Gastroesophageal sphincter (tissue), 3 donors: ENCODE data around the gene ZP1.

Experiments used
- EP300 ChIP-seq: sonication (generic); formaldehyde crosslinking; IDR thresholded peaks from one replicate; pipeline ENCODE4 v1.6.1; 2017; ENCODE audit warnings: antibody characterized with exemption, mild to moderate bottlenecking
- POLR2A ChIP-seq, 2 donors: fragments of 450-650 bp; IDR thresholded peaks; one replicate each; pipeline ENCODE4 v1.6.1; 2017; ENCODE audit warnings: antibody characterized with exemption in 2 of 2, mild to moderate bottlenecking in 2 of 2, moderate library complexity in 1 of 2
- POLR2AphosphoS5 ChIP-seq: sonication (generic); formaldehyde crosslinking; IDR thresholded peaks from one replicate; pipeline ENCODE4 v1.6.1; 2017; ENCODE audit warnings: antibody characterized with exemption
- TF ChIP-seq, protein P1 (sequence below), 4 experiments: fragments of 200-600 bp in 2 of 4; fragments of 450-650 bp in 2 of 4; sonication (generic) in 1 of 4; IDR thresholded peaks; one replicate each; pipeline ENCODE4 v1.5.1; 2017 to 2019; ENCODE audit warnings: antibody characterized with exemption in 4 of 4, mild to moderate bottlenecking in 2 of 4, moderate library complexity in 2 of 4

DNA sequence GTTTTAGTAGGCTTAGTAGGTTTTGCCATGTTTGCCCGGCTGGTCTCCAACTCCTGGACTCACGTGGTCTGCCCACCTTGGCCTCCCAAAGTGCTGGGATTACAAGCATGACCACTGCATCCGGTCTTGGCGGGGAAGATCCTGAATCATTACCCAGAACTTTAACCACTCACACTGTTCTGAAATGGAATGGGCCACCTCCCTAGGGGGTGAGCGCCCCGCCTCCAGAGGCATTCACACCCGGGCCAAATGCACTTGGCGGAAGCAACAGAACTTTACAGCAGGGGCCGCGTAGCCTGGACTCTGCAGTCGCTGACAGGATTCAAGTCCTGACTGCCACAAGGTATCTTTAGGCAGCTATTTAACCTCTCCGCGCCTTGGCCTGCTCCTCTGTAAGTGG lies 20.1 kb upstream of the ZP1 start:
- TF ChIP-seq, protein P1, sequence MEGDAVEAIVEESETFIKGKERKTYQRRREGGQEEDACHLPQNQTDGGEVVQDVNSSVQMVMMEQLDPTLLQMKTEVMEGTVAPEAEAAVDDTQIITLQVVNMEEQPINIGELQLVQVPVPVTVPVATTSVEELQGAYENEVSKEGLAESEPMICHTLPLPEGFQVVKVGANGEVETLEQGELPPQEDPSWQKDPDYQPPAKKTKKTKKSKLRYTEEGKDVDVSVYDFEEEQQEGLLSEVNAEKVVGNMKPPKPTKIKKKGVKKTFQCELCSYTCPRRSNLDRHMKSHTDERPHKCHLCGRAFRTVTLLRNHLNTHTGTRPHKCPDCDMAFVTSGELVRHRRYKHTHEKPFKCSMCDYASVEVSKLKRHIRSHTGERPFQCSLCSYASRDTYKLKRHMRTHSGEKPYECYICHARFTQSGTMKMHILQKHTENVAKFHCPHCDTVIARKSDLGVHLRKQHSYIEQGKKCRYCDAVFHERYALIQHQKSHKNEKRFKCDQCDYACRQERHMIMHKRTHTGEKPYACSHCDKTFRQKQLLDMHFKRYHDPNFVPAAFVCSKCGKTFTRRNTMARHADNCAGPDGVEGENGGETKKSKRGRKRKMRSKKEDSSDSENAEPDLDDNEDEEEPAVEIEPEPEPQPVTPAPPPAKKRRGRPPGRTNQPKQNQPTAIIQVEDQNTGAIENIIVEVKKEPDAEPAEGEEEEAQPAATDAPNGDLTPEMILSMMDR (IDR thresholded peaks at IDR 0.05) = no peak
- TF ChIP-seq POLR2A (IDR thresholded peaks at IDR 0.05) (no peak), POLR2AphosphoS5 (no peak), EP300 (no peak)
